ENCODE measurements around the gene PLA1A.

PLA1A gene

DNA sequence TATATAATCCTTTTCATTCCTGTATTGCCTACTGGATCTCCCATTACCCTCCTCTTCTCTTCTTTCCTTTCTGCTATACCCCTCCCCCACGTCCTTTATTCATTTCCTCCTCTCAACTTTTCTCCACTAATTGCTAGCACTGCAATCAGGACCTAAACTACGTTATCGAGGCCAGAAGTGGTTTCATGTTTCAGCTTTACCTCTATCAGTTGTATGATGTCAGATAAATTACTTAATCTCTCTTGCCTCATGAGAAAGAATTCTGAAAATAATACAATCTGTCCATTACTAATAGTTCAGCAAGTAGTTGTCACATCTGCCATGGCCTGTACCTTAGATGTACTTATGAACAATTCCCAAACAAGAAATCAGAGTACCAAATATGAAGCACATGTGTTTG, 52.1 kb downstream of the PLA1A start:
- H3K4me3 ChIP-seq (ENCODE audit: low read depth, low read length): no peak overlapping the region
- CTCF ChIA-PET: interaction anchor here (1.0 to 1.6 kb wide), 5 partner anchors 10 to 126 kb away, joined by 3 to 6 read pairs (median 3); no protein-coding TSS in a partner anchor
- POLR2A ChIA-PET: no interaction called here
- DNase-seq (ENCODE audit: low read depth, low spot score): no peak
- TF ChIP-seq, protein P1, sequence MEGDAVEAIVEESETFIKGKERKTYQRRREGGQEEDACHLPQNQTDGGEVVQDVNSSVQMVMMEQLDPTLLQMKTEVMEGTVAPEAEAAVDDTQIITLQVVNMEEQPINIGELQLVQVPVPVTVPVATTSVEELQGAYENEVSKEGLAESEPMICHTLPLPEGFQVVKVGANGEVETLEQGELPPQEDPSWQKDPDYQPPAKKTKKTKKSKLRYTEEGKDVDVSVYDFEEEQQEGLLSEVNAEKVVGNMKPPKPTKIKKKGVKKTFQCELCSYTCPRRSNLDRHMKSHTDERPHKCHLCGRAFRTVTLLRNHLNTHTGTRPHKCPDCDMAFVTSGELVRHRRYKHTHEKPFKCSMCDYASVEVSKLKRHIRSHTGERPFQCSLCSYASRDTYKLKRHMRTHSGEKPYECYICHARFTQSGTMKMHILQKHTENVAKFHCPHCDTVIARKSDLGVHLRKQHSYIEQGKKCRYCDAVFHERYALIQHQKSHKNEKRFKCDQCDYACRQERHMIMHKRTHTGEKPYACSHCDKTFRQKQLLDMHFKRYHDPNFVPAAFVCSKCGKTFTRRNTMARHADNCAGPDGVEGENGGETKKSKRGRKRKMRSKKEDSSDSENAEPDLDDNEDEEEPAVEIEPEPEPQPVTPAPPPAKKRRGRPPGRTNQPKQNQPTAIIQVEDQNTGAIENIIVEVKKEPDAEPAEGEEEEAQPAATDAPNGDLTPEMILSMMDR (IDR thresholded peaks at IDR 0.05; ENCODE audit: insufficient read depth, low read length, missing control alignments): no peak

DNA sequence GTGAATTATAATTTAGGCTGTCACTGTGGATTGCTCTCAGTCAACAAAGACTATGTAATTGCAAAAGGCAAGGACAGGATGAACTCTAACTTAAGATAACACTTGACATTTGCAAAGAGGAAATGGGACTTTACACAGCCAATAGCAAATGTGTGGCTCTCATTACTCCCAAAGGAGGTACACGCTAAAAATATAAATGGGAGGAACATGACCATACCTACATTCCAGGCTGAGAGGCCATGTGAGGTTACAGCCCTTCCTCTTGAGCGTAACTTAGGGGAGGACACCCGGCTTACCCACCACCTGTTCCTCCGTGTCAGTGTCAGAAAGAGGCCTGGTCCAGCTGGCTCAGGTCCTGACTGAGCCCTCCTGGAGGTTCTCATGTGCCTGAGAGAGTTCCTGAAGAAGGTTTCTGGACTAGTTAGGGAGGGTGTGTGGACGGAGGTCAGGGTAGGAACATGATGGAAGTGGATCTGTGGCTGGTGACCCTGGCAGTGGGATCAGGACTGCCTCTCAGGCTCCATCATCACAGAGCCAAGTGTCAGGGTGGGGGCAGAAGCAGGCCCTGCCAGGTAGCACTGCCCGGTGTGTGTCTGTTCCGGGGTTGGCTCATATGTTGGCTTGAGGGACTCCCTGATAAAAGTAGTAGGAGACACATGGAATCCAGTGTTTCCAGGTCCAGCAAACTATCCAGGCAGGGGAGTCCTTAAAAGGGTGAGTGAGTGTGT, 54.8 kb downstream of the PLA1A start:
- POLR2A ChIA-PET: no interaction called here
- TF ChIP-seq, protein P1 (IDR thresholded peaks at IDR 0.05; ENCODE audit: insufficient read depth, low read length, missing control alignments): no peak
- no peak overlapping the region for H3K4me3 ChIP-seq (ENCODE audit: low read depth, low read length)
- DNase-seq (ENCODE audit: low read depth, low spot score): no peak
- CTCF ChIA-PET: interaction anchor here (1.4 kb wide), 1 partner anchor 10 kb away, joined by 3 read pairs; no protein-coding TSS in a partner anchor

DNA sequence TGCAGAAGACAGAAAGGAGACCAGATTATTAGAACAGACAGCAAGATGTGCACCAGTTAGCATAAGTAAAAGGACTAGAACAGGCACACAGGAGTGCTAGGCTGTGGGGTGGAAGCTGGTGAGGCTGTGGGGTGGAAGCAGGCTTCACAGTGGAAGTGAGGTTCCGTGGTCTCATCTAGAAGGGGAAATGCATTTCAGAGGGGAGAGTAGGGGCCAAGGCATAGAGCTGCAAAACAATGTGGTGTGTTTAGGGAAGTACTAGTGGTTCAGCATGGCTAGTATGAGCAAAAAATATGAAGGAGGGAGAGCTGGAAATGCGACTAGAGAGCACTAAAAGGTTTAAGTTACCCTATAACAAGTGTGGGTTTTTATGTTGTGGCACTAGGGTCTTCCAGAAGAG, 56.2 kb downstream of the PLA1A start:
- DNase-seq (ENCODE audit: low read depth, low spot score): no peak
- POLR2A ChIA-PET: no interaction called here
- H3K4me3 ChIP-seq (ENCODE audit: low read depth, low read length): no peak overlapping the region
- CTCF ChIA-PET: interaction anchor here (0.7 to 2.1 kb wide), 4 partner anchors 9 to 20 kb away, joined by 3 to 5 read pairs (median 4); no protein-coding TSS in a partner anchor
- TF ChIP-seq, protein P1 (IDR thresholded peaks at IDR 0.05; ENCODE audit: insufficient read depth, low read length, missing control alignments): no peak

DNA sequence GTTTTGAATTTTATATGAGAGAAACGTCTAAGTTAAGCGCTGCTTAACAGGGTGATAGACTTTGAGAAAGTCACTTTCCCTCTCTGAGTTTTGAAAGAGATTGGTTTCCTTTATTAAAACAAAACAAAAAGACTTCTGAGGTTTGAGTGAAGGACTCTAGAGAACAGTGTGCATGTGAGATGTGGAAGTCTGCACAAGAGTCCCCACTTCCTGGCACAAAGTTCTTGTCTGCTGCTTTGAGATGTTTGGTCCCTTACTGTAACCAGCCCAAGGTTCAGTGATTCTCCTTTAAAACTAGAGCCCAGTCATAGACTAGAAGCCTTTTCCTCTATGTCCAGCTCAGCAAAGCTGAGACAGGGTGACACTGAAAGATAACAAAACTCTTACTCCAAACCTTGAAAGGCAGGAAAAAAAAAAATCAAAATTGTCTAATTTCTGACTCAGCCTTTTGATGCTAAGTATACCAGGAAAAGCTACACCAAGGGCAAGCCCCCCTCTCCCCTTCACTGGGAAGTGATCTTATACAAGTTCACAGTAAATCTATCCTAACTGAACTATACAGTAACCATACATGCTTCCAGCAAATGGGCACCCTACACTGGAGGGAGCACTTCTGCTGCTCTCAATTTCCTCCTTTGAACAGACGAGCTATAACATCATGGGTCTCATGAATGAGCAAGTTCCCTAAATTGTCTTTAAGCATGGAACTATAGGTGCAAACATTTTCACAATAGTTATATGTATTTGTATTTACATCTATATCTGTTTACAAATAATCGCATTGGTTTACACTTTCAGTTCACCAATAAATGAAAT, 60.4 kb downstream of the PLA1A start:
- ChIA-PET CTCF (interaction anchor here (0.9 to 1.4 kb wide), 3 partner anchors 10 to 32 kb away, joined by 3 to 4 read pairs (median 3); no protein-coding TSS in a partner anchor), POLR2A (no interaction called here)
- TF ChIP-seq, protein P1 (IDR thresholded peaks at IDR 0.05; ENCODE audit: insufficient read depth, low read length, missing control alignments): no peak
- no peak overlapping the region for H3K4me3 ChIP-seq (ENCODE audit: low read depth, low read length)
- DNase-seq (ENCODE audit: low read depth, low spot score): no peak

DNA sequence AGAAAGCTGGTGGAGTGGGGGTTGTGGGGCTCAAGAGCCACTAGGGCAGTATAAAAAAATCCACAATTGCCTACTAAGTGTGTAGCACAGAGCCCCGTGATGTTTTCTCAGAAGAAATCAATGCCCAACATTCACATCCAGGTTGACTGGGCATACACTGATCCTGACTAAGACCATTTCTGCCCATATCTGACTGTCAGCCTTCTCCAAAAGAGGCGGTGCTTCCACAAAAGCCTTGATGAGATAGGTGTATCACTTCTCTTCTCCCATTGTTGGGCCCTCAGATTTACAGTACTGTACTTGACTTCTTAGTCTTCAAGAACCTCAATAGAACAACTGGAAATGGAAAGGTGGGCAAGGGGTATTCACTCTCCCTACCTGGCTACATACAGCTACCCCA, 61.3 kb downstream of the PLA1A start:
- H3K4me3 ChIP-seq (ENCODE audit: low read depth, low read length): no peak overlapping the region
- TF ChIP-seq, protein P1 (IDR thresholded peaks at IDR 0.05; ENCODE audit: insufficient read depth, low read length, missing control alignments): no peak
- no peak for DNase-seq (ENCODE audit: low read depth, low spot score)
- ChIA-PET POLR2A (no interaction called here), CTCF (interaction anchor here (1.3 kb wide), 1 partner anchor 9 kb away, joined by 3 read pairs; no protein-coding TSS in a partner anchor)

Data from AG04449 (cell line).